Muscle layer of duodenum (tissue), 2 donors: Measurements from ENCODE around the gene PRR33.

Experiments
- H3K27ac ChIP-seq: one replicate; pipeline ENCODE4 v1.7.0; 2013; ENCODE audit warnings: mild to moderate bottlenecking, low read length
- H3K27me3 ChIP-seq: one replicate; pipeline ENCODE4 v1.7.0; 2013; ENCODE audit warnings: low read depth, mild to moderate bottlenecking, control low read depth, low read length
- H3K36me3 ChIP-seq, 2 donors: one replicate each; pipeline ENCODE4 v1.7.0; 2013; ENCODE audit warnings: low read length in 2 of 2, control low read depth in 1 of 2, mild to moderate bottlenecking in 1 of 2; ENCODE audit not compliant: insufficient read depth in 2 of 2, control insufficient read depth in 1 of 2
- H3K4me1 ChIP-seq, 2 donors: one replicate each; pipeline ENCODE4 v1.7.0; 2013; ENCODE audit warnings: low read length in 2 of 2, mild to moderate bottlenecking in 2 of 2, control low read depth in 1 of 2, moderate library complexity in 1 of 2; ENCODE audit not compliant: insufficient read depth in 2 of 2, control insufficient read depth in 1 of 2
- H3K4me3 ChIP-seq, 2 donors: one replicate each; pipeline ENCODE4 v1.7.0; 2013; ENCODE audit warnings: low read length in 2 of 2, low read depth in 1 of 2, mild to moderate bottlenecking in 1 of 2
- H3K9me3 ChIP-seq, 2 donors: one replicate each; pipeline ENCODE4 v1.7.0; 2013; ENCODE audit warnings: low read length in 2 of 2, control low read depth in 1 of 2, mild to moderate bottlenecking in 1 of 2; ENCODE audit not compliant: control insufficient read depth in 1 of 2
- donor health status: healthy.

The PRR33 gene

GRCh38 chr11:1853376-1854131 is 38.1 kb downstream of the PRR33 start:
- H3K9me3 ChIP-seq, result no peaks in the 10 kb centered on the region
- no peaks in the 10 kb centered on the region for H3K4me1 ChIP-seq
- H3K4me3 ChIP-seq, result peak overlapping the region; percentile 33 to 45
- H3K27ac ChIP-seq, result peak overlapping the region; percentile 8
- H3K36me3 ChIP-seq, result no peaks in the 10 kb centered on the region
- H3K27me3 ChIP-seq, result no peaks in the 10 kb centered on the region

GRCh38 chr11:1852877-1853276 is 38.8 kb downstream of the PRR33 start, which contains the start of gene LSP1:
LSP1 (plus strand) TSS chr11:1853084; CDS start chr11:1853145, 61 bp downstream.
- Histone ChIP-seq H3K9me3 (no peaks in the 10 kb centered on the region), H3K4me3 (peak within 1 kb of the TSS; percentile 33 to 45), H3K36me3 (no peaks in the 10 kb centered on the region), H3K27me3 (no peaks in the 10 kb centered on the region), H3K4me1 (no peaks in the 10 kb centered on the region), H3K27ac (peak within 1 kb of the TSS; percentile 45)

- H3K4me3 ChIP-seq, result no peak overlapping the region
- peak overlapping the region; percentile 45 for H3K27ac ChIP-seq
- no peaks in the 10 kb centered on the region for H3K27me3 ChIP-seq
- no peaks in the 10 kb centered on the region for H3K9me3 ChIP-seq
- H3K36me3 ChIP-seq, result no peaks in the 10 kb centered on the region
- no peaks in the 10 kb centered on the region for H3K4me1 ChIP-seq
Measured at GRCh38 chr11:1852271-1852876, 39.3 kb downstream of the PRR33 start.

- no peaks in the 10 kb centered on the region for H3K27me3 ChIP-seq
- H3K9me3 ChIP-seq, result no peaks in the 10 kb centered on the region
- no peaks in the 10 kb centered on the region for H3K4me1 ChIP-seq
- no peaks in the 10 kb centered on the region for H3K36me3 ChIP-seq
- H3K4me3 ChIP-seq, result no peak overlapping the region
- H3K27ac ChIP-seq, result peak overlapping the region; percentile 45
Measured at GRCh38 chr11:1851468-1852180, 40.1 kb downstream of the PRR33 start.

- peaks cover 0 to 4% of the 10 kb centered on the region in 2 donors for H3K4me1 ChIP-seq
- no peak overlapping the region for H3K27ac ChIP-seq
Measured at GRCh38 chr11:1848640-1849430, 42.9 kb downstream of the PRR33 start.

GRCh38 chr11:1847926-1848639 is 43.6 kb downstream of the PRR33 start:
- Histone ChIP-seq H3K4me1 (peaks cover 0 to 4% of the 10 kb centered on the region in 2 donors), H3K4me3 (no peak overlapping the region), H3K9me3 (no peaks in the 10 kb centered on the region), H3K27ac (no peak overlapping the region), H3K27me3 (peaks cover 5% of the 10 kb centered on the region), H3K36me3 (no peaks in the 10 kb centered on the region)

More at GRCh38 chr11:1848640-1849430, 42.9 kb downstream of the PRR33 start:
- H3K36me3 ChIP-seq, result no peaks in the 10 kb centered on the region
- peaks cover 5% of the 10 kb centered on the region for H3K27me3 ChIP-seq
- H3K9me3 ChIP-seq, result no peaks in the 10 kb centered on the region
- no peak overlapping the region for H3K4me3 ChIP-seq

- Histone ChIP-seq H3K4me1 (peaks cover 0 to 4% of the 10 kb centered on the region in 2 donors), H3K27me3 (peaks cover 5% of the 10 kb centered on the region), H3K9me3 (no peaks in the 10 kb centered on the region), H3K27ac (no peak overlapping the region), H3K36me3 (no peaks in the 10 kb centered on the region), H3K4me3 (no peak overlapping the region)
Measured at GRCh38 chr11:1847006-1847735, 44.5 kb downstream of the PRR33 start.

- Histone ChIP-seq H3K4me3 (no peak overlapping the region), H3K4me1 (peaks cover 0 to 4% of the 10 kb centered on the region in 2 donors), H3K36me3 (no peaks in the 10 kb centered on the region), H3K27me3 (peaks cover 5% of the 10 kb centered on the region), H3K27ac (no peak overlapping the region), H3K9me3 (no peaks in the 10 kb centered on the region)
Measured at GRCh38 chr11:1846453-1846932, 45.2 kb downstream of the PRR33 start.

GRCh38 chr11:1845561-1846452 is 45.9 kb downstream of the PRR33 start:
- Histone ChIP-seq H3K9me3 (no peaks in the 10 kb centered on the region), H3K27me3 (peaks cover 5% of the 10 kb centered on the region), H3K27ac (no peak overlapping the region), H3K36me3 (no peaks in the 10 kb centered on the region), H3K4me3 (no peak overlapping the region), H3K4me1 (peaks cover 0 to 4% of the 10 kb centered on the region in 2 donors)
